HG03439 (cell line): Measurements from ENCODE around the gene ZNF546.
"Not testable (repeated sequence)": the region's sequence is repeated elsewhere in the genome, so short reads cannot be mapped to it uniquely, and the experiment has no call there.

ENCODE experiments used
- ATAC-seq: cut with Tn5 transposase; IDR thresholded peaks from one replicate; pipeline ENCODE4 v1.9.1; 2021; ENCODE audit warnings: mild to moderate bottlenecking, moderate library complexity; ENCODE audit not compliant: unreplicated experiment

The ZNF546 gene

GRCh38 chr19:39983695-39984300, 13.1 kb upstream of the ZNF546 start:
- no peak for ATAC-seq

GRCh38 chr19:39986643-39987042, 10.2 kb upstream of the ZNF546 start:
- no peak for ATAC-seq

- no peak for ATAC-seq
Measured at GRCh38 chr19:39987167-39987566, 9.7 kb upstream of the ZNF546 start.

GRCh38 chr19:39987596-39987995, 9.3 kb upstream of the ZNF546 start:
- no peak for ATAC-seq

GRCh38 chr19:39993605-39994004, 3.3 kb upstream of the ZNF546 start:
- ATAC-seq: no peak

- ATAC-seq: no peak
Measured at GRCh38 chr19:39994361-39994760, 2.5 kb upstream of the ZNF546 start.

- ATAC-seq: no peak
Measured at GRCh38 chr19:39995794-39996193, 1.1 kb upstream of the ZNF546 start.

- peak; percentile 40 for ATAC-seq
Measured at GRCh38 chr19:39996218-39996810, 546 bp upstream of the ZNF546 start.

GRCh38 chr19:39997638-39998216, 867 bp downstream of the ZNF546 start:
- no peak for ATAC-seq

GRCh38 chr19:39998501-39998900, 1.6 kb downstream of the ZNF546 start:
- no peak for ATAC-seq

GRCh38 chr19:40005691-40006272, 8.9 kb downstream of the ZNF546 start:
- ATAC-seq: no peak

GRCh38 chr19:40006273-40006691, 9.4 kb downstream of the ZNF546 start:
- ATAC-seq: no peak

GRCh38 chr19:40009674-40010073, 12.8 kb downstream of the ZNF546 start:
- no peak for ATAC-seq

GRCh38 chr19:40013991-40014390, 17.1 kb downstream of the ZNF546 start:
- no peak for ATAC-seq

- ATAC-seq: no peak
Measured at GRCh38 chr19:40023969-40024368, 27.1 kb downstream of the ZNF546 start.

GRCh38 chr19:40025938-40026596, 29.2 kb downstream of the ZNF546 start:
- no peak for ATAC-seq

GRCh38 chr19:40026597-40026970, 29.7 kb downstream of the ZNF546 start:
- ATAC-seq: no peak

- no peak for ATAC-seq
Measured at GRCh38 chr19:40033989-40034560, 37.2 kb downstream of the ZNF546 start.

GRCh38 chr19:40035996-40036395, 39.1 kb downstream of the ZNF546 start:
- ATAC-seq: no peak

GRCh38 chr19:40038047-40038446, 41.2 kb downstream of the ZNF546 start:
- ATAC-seq: not testable (repeated sequence)

- not testable (repeated sequence) for ATAC-seq
Measured at GRCh38 chr19:40041718-40042117, 44.9 kb downstream of the ZNF546 start.
